Motor neuron (in vitro differentiated cells): ENCODE results near the gene SMG9. TPM values are rescaled to one million over a fixed set of nuclear protein-coding genes. Genes with fewer than 3 reads are reported as not detected.

Experiments
- ATAC-seq, 8 experiments: fragments of 200-7000 bp; cut with Tn5 transposase; replicated peaks in 6 of 8; 2 replicates each; pipeline ENCODE4 v1.8.0; 2021; ENCODE audit warnings: mild to moderate bottlenecking in 8 of 8, moderate library complexity in 8 of 8
- H3K27ac ChIP-seq, 2 donors: fragments of 250-450 bp; sonication (Bioruptor Pico); 2 replicates each; pipeline ENCODE4 v1.9.0; 2021; ENCODE audit warnings: antibody characterized with exemption in 2 of 2, mild to moderate bottlenecking in 2 of 2, moderate library complexity in 1 of 2
- H3K4me1 ChIP-seq, 2 donors: fragments of 250-450 bp; sonication (Bioruptor Pico); replicated peaks in 1 of 2; 2 replicates each; pipeline ENCODE4 v1.6.1; 2021; ENCODE audit warnings: antibody characterized with exemption in 2 of 2, mild to moderate bottlenecking in 2 of 2, moderate library complexity in 1 of 2
- H3K4me3 ChIP-seq, 5 donors: fragments of 250-450 bp; sonication (Bioruptor Pico); 2 replicates each; pipeline ENCODE4 v1.9.0; 2021; ENCODE audit warnings: antibody characterized with exemption in 5 of 5, mild to moderate bottlenecking in 5 of 5, moderate library complexity in 4 of 5
- WGBS, 10 experiments: fragments of 450-650 bp; shearing (Covaris generic); methylation state at CpG; one replicate each; pipeline ENCODE4 v1.0.0; 2022; 5-methylcytosine and 5-hydroxymethylcytosine counted together
- in situ Hi-C, 9 experiments: fragments of 400-800 bp; cut with MboI; loops; one replicate each; pipeline ENCODE4 v1.15.0; 2021; ENCODE audit warnings: low sequenced_read_pairs in 9 of 9, low pct_unique_long_range_greater_than_20kb in 2 of 9; ENCODE audit not compliant: unreplicated experiment in 9 of 9
- total RNA-seq, 8 experiments: library from RNA; unstranded; fragments of 300-600 nt; gene quantifications; 2 replicates each; pipeline versions ENCODE4 v1.2.3 to v1.2.4, GENCODE V29; 2022

Gene SMG9
- total RNA-seq, 8 experiments from 2014 or later, result 15.1 to 46.1 (median 25.0) TPM

GRCh38 chr19:43725468-43725867 is 29.3 kb downstream of the SMG9 start:
- no peak overlapping the region for H3K4me3 ChIP-seq
- in situ Hi-C loops, result no loop called here
- H3K27ac ChIP-seq, result no peak overlapping the region
- H3K4me1 ChIP-seq, result no peaks in the 10 kb centered on the region
- ATAC-seq, result no peak
- 51 to 100% (median 83%) methylated on average over 1 to 7 of the region's 7 CpGs for WGBS, 10 experiments

GRCh38 chr19:43724896-43725295 is 29.9 kb downstream of the SMG9 start:
- no peak overlapping the region for H3K4me3 ChIP-seq
- ATAC-seq, result no peak
- 41 to 100% (median 84%) methylated on average over 1 to 8 of the region's 8 CpGs for WGBS, 10 experiments
- no peaks in the 10 kb centered on the region for H3K4me1 ChIP-seq
- in situ Hi-C loops, result no loop called here
- no peak overlapping the region for H3K27ac ChIP-seq

- H3K4me1 ChIP-seq, result no peaks in the 10 kb centered on the region
- no peak overlapping the region for H3K4me3 ChIP-seq
- H3K27ac ChIP-seq, result no peak overlapping the region
- in situ Hi-C loops, result no loop called here
- peak in 2 of 8 experiments; percentile 12 to 36 for ATAC-seq
- 0 to 87% (median 44%) methylated on average over 1 to 8 of the region's 8 CpGs; no CpG with 5 or more reads in 1 of the 10 experiments for WGBS, 10 experiments
Measured at GRCh38 chr19:43723588-43723987, 31.2 kb downstream of the SMG9 start.

- Histone ChIP-seq H3K27ac (no peak overlapping the region), H3K4me3 (no peak overlapping the region), H3K4me1 (no peaks in the 10 kb centered on the region)
- 44 to 100% (median 96%) methylated on average over 1 to 3 of the region's 5 CpGs for WGBS, 10 experiments
- in situ Hi-C loops, result no loop called here
- ATAC-seq, result no peak
Measured at GRCh38 chr19:43721469-43722048, 33.2 kb downstream of the SMG9 start.

GRCh38 chr19:43720936-43721335 is 33.8 kb downstream of the SMG9 start:
- 29 to 100% (median 68%) methylated on average over 1 to 5 of the region's 10 CpGs; no CpG with 5 or more reads in 4 of the 10 experiments for WGBS, 10 experiments
- in situ Hi-C loops, result no loop called here
- H3K27ac ChIP-seq, result no peak overlapping the region
- peak in 2 of 8 experiments; percentile 88 to 92 for ATAC-seq
- H3K4me1 ChIP-seq, result no peaks in the 10 kb centered on the region
- no peak overlapping the region for H3K4me3 ChIP-seq

- H3K4me3 ChIP-seq, result no peak overlapping the region
- whole genome bisulfite sequencing, 10 experiments, result no CpG with 5 or more reads among the region's 5 CpGs
- H3K27ac ChIP-seq, result no peak overlapping the region
- no peaks in the 10 kb centered on the region for H3K4me1 ChIP-seq
- ATAC-seq, result peak in 1 of 8 experiments; percentile 13
- in situ Hi-C loops, result no loop called here
Measured at GRCh38 chr19:43719918-43720317, 34.8 kb downstream of the SMG9 start.

- H3K27ac ChIP-seq, result no peak overlapping the region
- WGBS, 10 experiments, result 94 to 100% (median 94%) methylated on average over 1 to 13 of the region's 37 CpGs; no CpG with 5 or more reads in 7 of the 10 experiments
- in situ Hi-C loops, result no loop called here
- no peak for ATAC-seq
- no peaks in the 10 kb centered on the region for H3K4me1 ChIP-seq
- no peak overlapping the region for H3K4me3 ChIP-seq
Measured at GRCh38 chr19:43719378-43719868, 35.3 kb downstream of the SMG9 start.

- in situ Hi-C loops, result no loop called here
- H3K4me1 ChIP-seq, result no peaks in the 10 kb centered on the region
- no peak overlapping the region for H3K4me3 ChIP-seq
- H3K27ac ChIP-seq, result no peak overlapping the region
- 83 to 93% (median 89%) methylated on average over 2 to 21 of the region's 60 CpGs; no CpG with 5 or more reads in 5 of the 10 experiments for WGBS, 10 experiments
- ATAC-seq, result no peak
Measured at GRCh38 chr19:43718627-43719377, 36.0 kb downstream of the SMG9 start.

GRCh38 chr19:43715776-43716175 is 39.0 kb downstream of the SMG9 start, which contains the start of gene IRGC:
Gene IRGC, plus strand, starts transcription at chr19:43716076. Its CDS starts 2,483 bp downstream, at chr19:43718559.
- 20 to 100% (median 50%) methylated on average over 1 to 2 of the region's 4 CpGs; no CpG with 5 or more reads in 7 of the 10 experiments for WGBS, 10 experiments
- Histone ChIP-seq H3K4me3 (no peak within 1 kb of the TSS), H3K4me1 (no peaks in the 10 kb centered on the region), H3K27ac (no peak within 1 kb of the TSS)
- in situ Hi-C loops, result no loop called here
- no peak for ATAC-seq

- Histone ChIP-seq H3K4me1 (no peaks in the 10 kb centered on the region), H3K27ac (no peak overlapping the region), H3K4me3 (no peak overlapping the region)
- in situ Hi-C loops, result no loop called here
- no peak for ATAC-seq
- WGBS, 10 experiments, result 0 to 100% (median 54%) methylated on average over 1 to 3 of the region's 3 CpGs; no CpG with 5 or more reads in 7 of the 10 experiments
Measured at GRCh38 chr19:43713208-43713607, 41.6 kb downstream of the SMG9 start.

- Histone ChIP-seq H3K4me1 (no peaks in the 10 kb centered on the region), H3K4me3 (no peak overlapping the region), H3K27ac (no peak overlapping the region)
- in situ Hi-C loops, result no loop called here
- ATAC-seq, result no peak
- 39 to 80% (median 62%) methylated on average over 2 to 10 of the region's 12 CpGs; no CpG with 5 or more reads in 2 of the 10 experiments for WGBS, 10 experiments
Measured at GRCh38 chr19:43711751-43712355, 42.9 kb downstream of the SMG9 start.

- Histone ChIP-seq H3K4me1 (no peaks in the 10 kb centered on the region), H3K27ac (no peak overlapping the region), H3K4me3 (no peak overlapping the region)
- WGBS, 10 experiments, result 17 to 86% (median 75%) methylated on average over 1 to 2 of the region's 2 CpGs; no CpG with 5 or more reads in 3 of the 10 experiments
- in situ Hi-C loops, result no loop called here
- ATAC-seq, result no peak
Measured at GRCh38 chr19:43708716-43709115, 46.0 kb downstream of the SMG9 start.

- 40 to 89% (median 69%) methylated on average over 2 to 9 of the region's 13 CpGs; no CpG with 5 or more reads in 1 of the 10 experiments for WGBS, 10 experiments
- Histone ChIP-seq H3K27ac (no peak overlapping the region), H3K4me3 (no peak overlapping the region), H3K4me1 (no peaks in the 10 kb centered on the region)
- in situ Hi-C loops, result no loop called here
- ATAC-seq, result no peak
Measured at GRCh38 chr19:43707158-43707712, 47.5 kb downstream of the SMG9 start.
